H1 (cell line): Measurements from ENCODE around the gene SLC6A6. TPM values are rescaled to one million over a fixed set of nuclear protein-coding genes. Genes with fewer than 3 reads are reported as not detected.

Experiments
- CTCF ChIA-PET: fragments of 300-600 bp; sonication (Branson Sonifier 250); formaldehyde crosslinking; loops from one replicate; lab custom pipeline; 2021; ENCODE audit not compliant: partially characterized antibody; lab: Charles Lee
- POLR2A ChIA-PET: fragments of 300-600 bp; sonication (Branson Sonifier 250); formaldehyde crosslinking; loops from one replicate; lab custom pipeline; 2021; ENCODE audit warnings: inconsistent platforms; ENCODE audit not compliant: partially characterized antibody; lab: Charles Lee
- DNase-seq, 2 experiments: peaks; one replicate each; pipeline versions ENCODE4 v3.0.0 to v3.0.0-alpha.2; 2010 to 2022; ENCODE audit warnings: low spot score in 2 of 2, low read depth in 1 of 2, mixed read lengths in 1 of 2
- FAIRE-seq: peaks from 2 replicates; lab custom pipeline; 2011; peaks lifted over from hg19 to GRCh38; lab: Jason Lieb, UNC
- H2AFZ ChIP-seq: 2 replicates; pipeline ENCODE4 v1.8.1; 2012; ENCODE audit warnings: low read length, inconsistent platforms
- H2AK5ac ChIP-seq: 2 replicates; pipeline ENCODE4 v1.6.1; 2013; ENCODE audit warnings: low read depth, low read length
- H2BK120ac ChIP-seq: replicated peaks from 2 replicates; pipeline ENCODE3; 2013; ENCODE audit warnings: low read depth, low read length, inconsistent platforms
- H2BK12ac ChIP-seq: 2 replicates; pipeline ENCODE4 v1.6.1; 2013; ENCODE audit warnings: low read depth, low read length
- H2BK15ac ChIP-seq: 2 replicates; pipeline ENCODE4 v1.6.1; 2013; ENCODE audit warnings: low read length
- H2BK20ac ChIP-seq: 2 replicates; pipeline ENCODE4 v1.6.1; 2013; ENCODE audit warnings: low read length
- H2BK5ac ChIP-seq: 2 replicates; pipeline ENCODE4 v1.6.1; 2013; ENCODE audit warnings: low read depth, low read length
- H3K14ac ChIP-seq: 2 replicates; pipeline ENCODE4 v1.6.1; 2013; ENCODE audit warnings: inconsistent platforms; ENCODE audit not compliant: insufficient read length
- H3K18ac ChIP-seq: 2 replicates; pipeline ENCODE4 v1.6.1; 2013; ENCODE audit warnings: low read length; ENCODE audit errors: extremely low read depth
- H3K23ac ChIP-seq: 2 replicates; pipeline ENCODE4 v1.6.1; 2013; ENCODE audit warnings: inconsistent platforms; ENCODE audit not compliant: insufficient read length
- H3K23me2 ChIP-seq: 2 replicates; pipeline ENCODE4 v1.6.1; 2013; ENCODE audit warnings: low read depth, low read length
- H3K27ac ChIP-seq: 2 replicates; pipeline ENCODE4 v1.6.1; 2011; ENCODE audit warnings: low read depth, low read length, inconsistent platforms
- H3K27me3 ChIP-seq, 4 experiments: replicated peaks in 1 of 4; 1 replicate in 1 of 4; 2 replicates in 3 of 4; pipeline versions ENCODE4 v1.6.1 to v1.8.1; 2011 to 2013; ENCODE audit warnings: low read length in 3 of 4, mild to moderate bottlenecking in 3 of 4, inconsistent platforms in 2 of 4, mixed read lengths in 2 of 4, moderate library complexity in 1 of 4; ENCODE audit not compliant: control insufficient read depth in 3 of 4, insufficient read depth in 3 of 4; ENCODE audit errors: extremely low read depth in 1 of 4
- H3K36me3 ChIP-seq, 4 experiments: 2 replicates each; pipeline versions ENCODE4 v1.6.1 to v1.8.1; 2011 to 2013; ENCODE audit warnings: mild to moderate bottlenecking in 4 of 4, low read length in 3 of 4, moderate library complexity in 2 of 4, control low read depth in 1 of 4, inconsistent platforms in 1 of 4; ENCODE audit not compliant: insufficient read depth in 4 of 4, control insufficient read depth in 2 of 4
- H3K4ac ChIP-seq: replicated peaks from 2 replicates; pipeline ENCODE3; 2013; ENCODE audit warnings: low read length, low read depth, mixed read lengths, inconsistent platforms; ENCODE audit not compliant: insufficient read length
- H3K4me1 ChIP-seq, 4 experiments: replicated peaks in 1 of 4; 1 replicate in 1 of 4; 2 replicates in 3 of 4; pipeline versions ENCODE4 v1.6.1 to v1.8.1; 2011 to 2013; ENCODE audit warnings: low read length in 3 of 4, inconsistent platforms in 2 of 4, mixed read lengths in 1 of 4; ENCODE audit not compliant: insufficient read depth in 4 of 4, control insufficient read depth in 3 of 4
- H3K4me2 ChIP-seq, 2 experiments: 2 replicates each; pipeline versions ENCODE4 v1.6.1 to v1.8.1; 2011 to 2013; ENCODE audit warnings: low read depth in 2 of 2, low read length in 2 of 2, control low read depth in 1 of 2, inconsistent platforms in 1 of 2, mild to moderate bottlenecking in 1 of 2; ENCODE audit not compliant: insufficient read depth in 1 of 2
- H3K4me3 ChIP-seq, 4 experiments: fragments of 200-600, 300-600 bp in 1 of 4; sonication (generic), shearing (Covaris generic), sonication (Bioruptor Twin) in 1 of 4; 2 replicates each; pipeline versions ENCODE4 v1.5.1 to v1.8.1; 2011 to 2016; ENCODE audit warnings: low read length in 4 of 4, low read depth in 3 of 4, control low read depth in 2 of 4, inconsistent platforms in 2 of 4, mild to moderate bottlenecking in 2 of 4, mixed read lengths in 1 of 4, moderate library complexity in 1 of 4; ENCODE audit not compliant: insufficient read depth in 2 of 4; ENCODE audit errors: extremely low read depth in 1 of 4
- H3K56ac ChIP-seq: replicated peaks from 2 replicates; pipeline ENCODE3; 2013; ENCODE audit warnings: low read depth, mild to moderate bottlenecking, mixed read lengths, low read length, inconsistent platforms; ENCODE audit not compliant: insufficient read length
- H3K79me1 ChIP-seq: 2 replicates; pipeline ENCODE4 v1.6.1; 2013; ENCODE audit warnings: low read depth, low read length, control low read depth
- H3K79me2 ChIP-seq, 2 experiments: 2 replicates each; pipeline versions ENCODE4 v1.6.1 to v1.8.1; 2012 to 2013; ENCODE audit warnings: low read length in 2 of 2, mild to moderate bottlenecking in 2 of 2, inconsistent platforms in 1 of 2; ENCODE audit not compliant: insufficient read depth in 2 of 2, control insufficient read depth in 1 of 2
- H3K9ac ChIP-seq, 4 experiments: replicated peaks in 1 of 4; 1 replicate in 1 of 4; 2 replicates in 3 of 4; pipeline versions ENCODE4 v1.6.1 to v1.8.1; 2011 to 2013; ENCODE audit warnings: low read depth in 3 of 4, low read length in 3 of 4, control low read depth in 2 of 4, mild to moderate bottlenecking in 2 of 4, moderate library complexity in 2 of 4, inconsistent platforms in 1 of 4; ENCODE audit errors: extremely low read depth in 1 of 4
- H3K9me3 ChIP-seq, 2 experiments: 2 replicates each; pipeline versions ENCODE4 v1.6.1 to v1.8.1; 2012 to 2013; ENCODE audit warnings: mild to moderate bottlenecking in 2 of 2, moderate library complexity in 2 of 2, control low read depth in 1 of 2, inconsistent platforms in 1 of 2, low read depth in 1 of 2, low read length in 1 of 2, mixed read lengths in 1 of 2; ENCODE audit not compliant: insufficient read depth in 2 of 2
- H4K20me1 ChIP-seq, 2 experiments: replicated peaks in 1 of 2; 2 replicates each; pipeline versions ENCODE3 to v1.8.1; 2011 to 2013; ENCODE audit warnings: inconsistent platforms in 2 of 2, low read length in 2 of 2, mild to moderate bottlenecking in 1 of 2; ENCODE audit not compliant: insufficient read depth in 2 of 2, control insufficient read depth in 1 of 2
- H4K5ac ChIP-seq: 2 replicates; pipeline ENCODE4 v1.6.1; 2013; ENCODE audit warnings: low read length, low read depth, mixed read lengths, inconsistent platforms; ENCODE audit not compliant: insufficient read length
- H4K8ac ChIP-seq: 2 replicates; pipeline ENCODE4 v1.8.0; 2013; ENCODE audit warnings: mild to moderate bottlenecking, moderate library complexity, low read length, inconsistent platforms; ENCODE audit not compliant: insufficient read depth; ENCODE audit errors: extremely low read depth
- H4K91ac ChIP-seq: replicated peaks from 2 replicates; pipeline ENCODE3; 2013; ENCODE audit warnings: low read length, mixed read lengths, inconsistent platforms; ENCODE audit not compliant: insufficient read length
- RAD21 ChIP-seq, 2 experiments: IDR thresholded peaks in 1 of 2; conservative IDR thresholded peaks in 1 of 2; 2 replicates each; pipeline ENCODE4 v1.6.1; 2011; ENCODE audit warnings: low read depth in 2 of 2, low read length in 2 of 2, improper control_type of control experiment in 1 of 2, inconsistent platforms in 1 of 2, mild to moderate bottlenecking in 1 of 2, moderate library complexity in 1 of 2
- WGBS, 2 experiments: shearing (Covaris generic) in 1 of 2; methylation state at CpG; one replicate each; pipeline versions ENCODE4 v1.1.6 to v1.1.7; 2013 to 2015; ENCODE audit warnings: low lambda C conversion rate in 2 of 2, mixed read lengths in 2 of 2, inconsistent platforms in 1 of 2, low coverage in 1 of 2, missing lambda C conversion rate in 1 of 2; ENCODE audit not compliant: insufficient replicate concordance in 2 of 2, insufficient coverage in 1 of 2, insufficient read length in 1 of 2; ENCODE audit errors: extremely low coverage in 1 of 2, missing lambda C conversion rate in 1 of 2; 5-methylcytosine and 5-hydroxymethylcytosine counted together
- polyA plus RNA-seq, 7 experiments: library from polyadenylated mRNA; depleted of rRNA in 3 of 7; stranded (reverse) in 5 of 7; unstranded in 2 of 7; fragments of >200 nt in 5 of 7; fragments of 200-250 nt in 2 of 7; gene quantifications; 1 replicate in 5 of 7; 2 replicates in 1 of 7; 4 replicates in 1 of 7; pipeline versions ENCODE4 v1.2.1 to v1.2.3, GENCODE V29; 2011 to 2013; ENCODE audit warnings: missing spikeins in 2 of 7, mixed read lengths in 2 of 7
- total RNA-seq: library from RNA; stranded (reverse); fragmentation: NEBNext Ultra II Directional; extraction: Animal tissue kit (Norgen Biotek cat#: 25700); gene quantifications from 2 replicates; pipeline ENCODE4 v1.2.1, GENCODE V29; 2021
- TF ChIP-seq, protein P1 (sequence below): IDR thresholded peaks from 2 replicates; pipeline ENCODE4 v1.6.1; 2012; ENCODE audit warnings: low read length, inconsistent platforms
- TF ChIP-seq, protein P2 (sequence below), 3 experiments: IDR thresholded peaks; 1 replicate in 2 of 3; 2 replicates in 1 of 3; pipeline versions ENCODE4 v1.5.1 to v1.6.1; 2011; ENCODE audit warnings: low read length in 3 of 3, mild to moderate bottlenecking in 3 of 3, inconsistent platforms in 2 of 3, low read depth in 1 of 3, moderate library complexity in 1 of 3; ENCODE audit not compliant: insufficient read depth in 1 of 3; ENCODE audit errors: control extremely low read depth in 1 of 3

The SLC6A6 gene
- total and polyA plus RNA-seq, 2 of the 8 experiments (the other 6 are each of a cell fraction or from before 2014, with no cell fraction given) = 66.2 to 144 TPM

DNA sequence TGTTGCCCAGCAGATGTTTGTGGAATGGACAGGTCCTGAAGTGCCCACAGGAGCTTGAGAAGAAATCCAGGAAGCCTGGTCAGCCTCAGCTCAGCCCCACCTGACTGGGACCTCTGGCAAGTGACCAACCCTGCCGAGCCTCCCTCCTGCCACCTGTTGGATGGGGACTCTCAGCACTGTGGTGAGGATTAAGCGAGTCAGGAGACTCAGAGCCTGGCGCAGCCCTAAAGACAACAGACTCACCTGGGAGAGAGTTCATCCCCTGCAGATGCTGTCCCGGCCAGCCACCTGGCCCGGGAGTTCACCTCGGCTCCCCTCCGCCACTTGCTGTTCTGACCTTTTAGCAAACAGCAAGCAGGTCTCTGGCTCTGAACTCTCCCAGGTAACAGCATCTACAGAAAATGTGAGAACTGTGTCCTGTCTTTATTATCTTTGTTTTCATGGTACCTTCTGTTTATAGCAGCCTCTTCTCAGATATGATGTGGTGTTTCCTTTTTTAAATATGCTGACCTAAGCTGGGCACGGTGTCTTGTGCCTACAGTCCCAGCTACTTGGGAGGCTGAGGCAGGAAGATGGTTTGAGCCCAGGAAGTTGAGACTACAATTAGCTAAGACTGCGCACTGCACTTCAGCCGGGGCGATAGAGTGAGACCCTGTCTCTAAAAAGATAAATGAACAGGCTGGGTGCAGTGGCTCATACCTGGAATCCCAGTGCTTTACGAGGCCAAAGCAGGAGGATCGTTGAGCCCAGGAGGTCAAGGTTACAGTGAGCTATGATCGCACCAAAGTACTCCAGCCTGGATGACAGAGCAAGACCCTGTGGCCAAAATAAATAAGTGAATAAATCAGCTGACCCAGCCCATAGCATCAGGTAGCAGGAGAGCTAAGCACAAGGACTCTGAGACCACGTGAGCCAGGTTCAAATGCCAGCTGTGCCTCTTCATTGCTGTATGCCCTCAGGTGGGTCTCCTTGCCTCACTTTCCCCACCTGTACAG lies 32.4 kb upstream of the SLC6A6 start:
- FAIRE-seq = no peak
- peak overlapping the region; percentile 34; the same call in 1 of the 2 replicates for H3K18ac ChIP-seq
- H3K4me2 ChIP-seq = no peak overlapping the region
- no peak overlapping the region for H4K8ac ChIP-seq
- POLR2A ChIA-PET = interaction anchor here (0.6 to 3.2 kb wide), 9 partner anchors 10 to 99 kb away, joined by 3 to 10 read pairs (median 4); partner anchors contain the start of gene SLC6A6
- H2BK20ac ChIP-seq = 0 out of 2 replicates have a peak overlapping the region, but pooled peaks have one; percentile 64
- H4K5ac ChIP-seq = peak overlapping the region; percentile 2
- H3K23me2 ChIP-seq = no peaks in the 10 kb centered on the region; the same call in 1 of the 2 replicates
- H2BK5ac ChIP-seq = peak overlapping the region; percentile 6; the same call in 1 of the 2 replicates
- H3K4ac ChIP-seq = no peak overlapping the region
- H3K4me1 ChIP-seq = peaks cover 2 to 23% (median 5%) of the 10 kb centered on the region in 4 experiments; a peak in 6 of 7 replicates
- H2AFZ ChIP-seq = peak overlapping the region; percentile 49; the same call in 1 of the 2 replicates
- no peak overlapping the region for H3K4me3 ChIP-seq
- DNase-seq = peak; percentile 39 to 70
- peak overlapping the region; percentile 61; the same call in 1 of the 2 replicates for H2BK12ac ChIP-seq
- CTCF ChIA-PET = interaction anchor here (0.8 to 6.1 kb wide), 38 partner anchors 9 to 178 kb away, joined by 3 to 43 read pairs (median 4); no protein-coding TSS in a partner anchor
- H3K36me3 ChIP-seq = no peaks in the 10 kb centered on the region
- peak overlapping the region; percentile 77; the same call in 1 of the 2 replicates for H2BK15ac ChIP-seq
- H3K23ac ChIP-seq = no peak overlapping the region
- 72% methylated on average over 15 of the region's 15 CpGs; no CpG with 5 or more reads in 1 of the 2 experiments for WGBS, 2 experiments
- H4K20me1 ChIP-seq = no peaks in the 10 kb centered on the region
- H4K91ac ChIP-seq = no peak overlapping the region
- no peaks in the 10 kb centered on the region for H3K79me2 ChIP-seq
- H3K56ac ChIP-seq = no peak overlapping the region
- peak overlapping the region; percentile 24 for H2BK120ac ChIP-seq
- H2AK5ac ChIP-seq = no peak overlapping the region
- no peaks in the 10 kb centered on the region for H3K27me3 ChIP-seq
- no peaks in the 10 kb centered on the region for H3K9me3 ChIP-seq
- no peaks in the 10 kb centered on the region; the same call in 1 of the 2 replicates for H3K79me1 ChIP-seq
- H3K9ac ChIP-seq = no peak overlapping the region; a peak in 1 of 7 replicates
- H3K14ac ChIP-seq = no peak overlapping the region
- H3K27ac ChIP-seq = no peak overlapping the region
- TF ChIP-seq RAD21 (IDR thresholded peaks at IDR 0.05 in 1 of 2, conservative IDR thresholded peaks at IDR 0.05 in 1 of 2; ENCODE audit: low read depth in 2 of 2, low read length in 2 of 2) = peak; percentile 63 to 73
- TF ChIP-seq, protein P1, sequence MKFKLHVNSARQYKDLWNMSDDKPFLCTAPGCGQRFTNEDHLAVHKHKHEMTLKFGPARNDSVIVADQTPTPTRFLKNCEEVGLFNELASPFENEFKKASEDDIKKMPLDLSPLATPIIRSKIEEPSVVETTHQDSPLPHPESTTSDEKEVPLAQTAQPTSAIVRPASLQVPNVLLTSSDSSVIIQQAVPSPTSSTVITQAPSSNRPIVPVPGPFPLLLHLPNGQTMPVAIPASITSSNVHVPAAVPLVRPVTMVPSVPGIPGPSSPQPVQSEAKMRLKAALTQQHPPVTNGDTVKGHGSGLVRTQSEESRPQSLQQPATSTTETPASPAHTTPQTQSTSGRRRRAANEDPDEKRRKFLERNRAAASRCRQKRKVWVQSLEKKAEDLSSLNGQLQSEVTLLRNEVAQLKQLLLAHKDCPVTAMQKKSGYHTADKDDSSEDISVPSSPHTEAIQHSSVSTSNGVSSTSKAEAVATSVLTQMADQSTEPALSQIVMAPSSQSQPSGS = no peak
- TF ChIP-seq, protein P2, sequence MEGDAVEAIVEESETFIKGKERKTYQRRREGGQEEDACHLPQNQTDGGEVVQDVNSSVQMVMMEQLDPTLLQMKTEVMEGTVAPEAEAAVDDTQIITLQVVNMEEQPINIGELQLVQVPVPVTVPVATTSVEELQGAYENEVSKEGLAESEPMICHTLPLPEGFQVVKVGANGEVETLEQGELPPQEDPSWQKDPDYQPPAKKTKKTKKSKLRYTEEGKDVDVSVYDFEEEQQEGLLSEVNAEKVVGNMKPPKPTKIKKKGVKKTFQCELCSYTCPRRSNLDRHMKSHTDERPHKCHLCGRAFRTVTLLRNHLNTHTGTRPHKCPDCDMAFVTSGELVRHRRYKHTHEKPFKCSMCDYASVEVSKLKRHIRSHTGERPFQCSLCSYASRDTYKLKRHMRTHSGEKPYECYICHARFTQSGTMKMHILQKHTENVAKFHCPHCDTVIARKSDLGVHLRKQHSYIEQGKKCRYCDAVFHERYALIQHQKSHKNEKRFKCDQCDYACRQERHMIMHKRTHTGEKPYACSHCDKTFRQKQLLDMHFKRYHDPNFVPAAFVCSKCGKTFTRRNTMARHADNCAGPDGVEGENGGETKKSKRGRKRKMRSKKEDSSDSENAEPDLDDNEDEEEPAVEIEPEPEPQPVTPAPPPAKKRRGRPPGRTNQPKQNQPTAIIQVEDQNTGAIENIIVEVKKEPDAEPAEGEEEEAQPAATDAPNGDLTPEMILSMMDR (IDR thresholded peaks at IDR 0.05; ENCODE audit: control extremely low read depth in 1 of 3, insufficient read depth in 1 of 3, low read depth in 1 of 3, low read length in 3 of 3) = peak in 2 of 3 experiments; percentile 67 to 78; a peak in 3 of 4 replicates
